Thymus (tissue), 11 donors: Measurements from ENCODE around the gene REXO5. TPM values are rescaled to one million over a fixed set of nuclear protein-coding genes. Genes with fewer than 3 reads are reported as not detected.

Experiments used
- DNase-seq, 9 donors: peaks; one replicate each; pipeline ENCODE4 v3.0.0-alpha.2; 2013; ENCODE audit warnings: low spot score in 9 of 9, low read depth in 6 of 9, missing footprints in 1 of 9
- H3K27ac ChIP-seq, 2 donors: one replicate each; pipeline ENCODE4 v1.5.1; 2013; ENCODE audit warnings: control low read depth in 1 of 2, low read depth in 1 of 2, low read length in 1 of 2, mild to moderate bottlenecking in 1 of 2, moderate library complexity in 1 of 2
- H3K27me3 ChIP-seq, 2 donors: one replicate each; pipeline ENCODE4 v1.5.1; 2013; ENCODE audit warnings: low read length in 1 of 2; ENCODE audit not compliant: control insufficient read depth in 2 of 2, insufficient read depth in 1 of 2
- H3K36me3 ChIP-seq, 2 donors: one replicate each; pipeline ENCODE4 v1.5.1; 2013; ENCODE audit warnings: low read length in 1 of 2, mild to moderate bottlenecking in 1 of 2, moderate library complexity in 1 of 2; ENCODE audit not compliant: control insufficient read depth in 2 of 2, insufficient read depth in 2 of 2
- H3K4me1 ChIP-seq, 2 donors: one replicate each; pipeline ENCODE4 v1.5.1; 2013; ENCODE audit warnings: low read length in 2 of 2; ENCODE audit not compliant: control insufficient read depth in 2 of 2, insufficient read depth in 2 of 2
- H3K4me3 ChIP-seq, 2 donors: one replicate each; pipeline ENCODE4 v1.5.1; 2013; ENCODE audit warnings: low read length in 2 of 2, control low read depth in 1 of 2, mild to moderate bottlenecking in 1 of 2
- H3K9me3 ChIP-seq, 2 donors: one replicate each; pipeline ENCODE4 v1.5.1; 2013; ENCODE audit warnings: low read length in 1 of 2, mild to moderate bottlenecking in 1 of 2; ENCODE audit not compliant: control insufficient read depth in 2 of 2, insufficient read depth in 1 of 2
- WGBS: extraction: QIAGEN DNeasy Blood & Tissue Kit; methylation state at CpG from one replicate; pipeline ENCODE4 v1.1.7; 2013; 5-methylcytosine and 5-hydroxymethylcytosine counted together
- polyA plus RNA-seq: library from polyadenylated mRNA; stranded (reverse); fragments of 200-250 nt; gene quantifications from one replicate; pipeline ENCODE4 v1.2.3, GENCODE V29; 2013
- total RNA-seq: library from RNA; stranded (reverse); fragments of 120-200 nt; gene quantifications from one replicate; pipeline ENCODE4 v1.2.4, GENCODE V29; 2013
- donor health status: healthy.

REXO5 gene
- total and polyA plus RNA-seq, 2 donors = 3.7 to 11.1 TPM

- WGBS = 60% methylated on average over 5 of the region's 5 CpGs
- H3K36me3 ChIP-seq = peaks cover 0 to 4% of the 10 kb centered on the region in 2 donors
- H3K4me1 ChIP-seq = peaks cover 18 to 20% of the 10 kb centered on the region in 2 donors
- peak overlapping the region; percentile 82 to 92 for H3K4me3 ChIP-seq
- DNase-seq = no peak
- H3K9me3 ChIP-seq = no peaks in the 10 kb centered on the region
- no peaks in the 10 kb centered on the region for H3K27me3 ChIP-seq
- H3K27ac ChIP-seq = no peak overlapping the region
Measured at GRCh38 chr16:20899071-20899470, 92.7 kb downstream of the REXO5 start.

Other genes starting within 250 kb of the REXO5 start
- gene ACSM2B, start 230.2 kb upstream of the REXO5 start, total RNA-seq = not detected
- 0.23 TPM for gene ACSM2B, start 230.2 kb upstream of the REXO5 start, polyA plus RNA-seq
- gene ACSM1, start 108.8 kb upstream of the REXO5 start, total RNA-seq = 0.42 TPM
- gene ACSM1, start 108.8 kb upstream of the REXO5 start, polyA plus RNA-seq = 0.52 TPM
- 49.9 TPM for gene THUMPD1, start 64.7 kb upstream of the REXO5 start, total RNA-seq
- gene THUMPD1, start 64.7 kb upstream of the REXO5 start, polyA plus RNA-seq = 31.8 TPM
- 4.1 TPM for gene ACSM3, start 42.5 kb upstream of the REXO5 start, total RNA-seq
- 9.9 TPM for gene ACSM3, start 42.5 kb upstream of the REXO5 start, polyA plus RNA-seq
- gene ERI2, start 55 bp upstream of the REXO5 start, total RNA-seq = 20.1 TPM
- gene ERI2, start 55 bp upstream of the REXO5 start, polyA plus RNA-seq = 12.2 TPM
- gene DCUN1D3, start 93.8 kb downstream of the REXO5 start, total RNA-seq = 3.9 TPM
- gene DCUN1D3, start 93.8 kb downstream of the REXO5 start, polyA plus RNA-seq = 3.4 TPM
- 32.3 TPM for gene LYRM1, start 94.2 kb downstream of the REXO5 start, total RNA-seq
- 53.3 TPM for gene LYRM1, start 94.2 kb downstream of the REXO5 start, polyA plus RNA-seq